Embryonic facial prominence (tissue), 1 donor: Measurements from ENCODE around the gene PLAAT3.
A peak's percentile ranks its signal among the peaks of the same experiment; 100 is the strongest.
"Not testable (repeated sequence)": the region's sequence is repeated elsewhere in the genome, so short reads cannot be mapped to it uniquely, and the experiment has no call there.

Experiments
- DNase-seq: peaks from one replicate; pipeline ENCODE4 v3.0.0-alpha.2; 2016; ENCODE audit errors: extremely low spot score

The PLAAT3 gene

GRCh38 chr11:63537293-63538101, 76.7 kb downstream of the PLAAT3 start:
- DNase-seq, result peak; percentile 16

GRCh38 chr11:63536669-63537292, 77.5 kb downstream of the PLAAT3 start, which contains the start of gene PLAAT4:
Gene PLAAT4, plus strand, starts transcription at chr11:63536808. Its CDS starts 61 bp downstream, at chr11:63536869.
- no peak for DNase-seq

DNA sequence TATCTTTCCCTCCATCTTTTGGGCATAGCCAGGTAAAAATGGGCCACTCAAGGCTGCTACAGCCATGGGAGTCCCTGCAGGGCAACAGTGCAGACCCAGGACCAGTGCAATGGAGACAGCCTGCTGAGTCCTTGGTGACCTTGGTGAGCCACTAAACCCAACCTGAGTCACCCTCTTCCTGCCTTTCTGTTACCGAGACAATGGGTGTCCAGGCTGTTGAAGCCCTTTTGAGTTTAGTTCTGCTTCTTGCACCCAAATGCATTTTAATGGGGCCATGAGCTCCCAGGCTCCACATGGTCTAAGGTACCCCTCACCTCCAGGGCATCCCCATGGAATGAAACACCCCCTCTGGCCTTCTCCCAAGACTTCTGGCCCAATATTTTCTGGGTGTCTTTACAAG, 78.5 kb downstream of the PLAAT3 start:
- DNase-seq, result no peak

- no peak for DNase-seq
These were observed 79.3 kb downstream of the PLAAT3 start for GRCh38 chr11:63534895-63535461.

DNA sequence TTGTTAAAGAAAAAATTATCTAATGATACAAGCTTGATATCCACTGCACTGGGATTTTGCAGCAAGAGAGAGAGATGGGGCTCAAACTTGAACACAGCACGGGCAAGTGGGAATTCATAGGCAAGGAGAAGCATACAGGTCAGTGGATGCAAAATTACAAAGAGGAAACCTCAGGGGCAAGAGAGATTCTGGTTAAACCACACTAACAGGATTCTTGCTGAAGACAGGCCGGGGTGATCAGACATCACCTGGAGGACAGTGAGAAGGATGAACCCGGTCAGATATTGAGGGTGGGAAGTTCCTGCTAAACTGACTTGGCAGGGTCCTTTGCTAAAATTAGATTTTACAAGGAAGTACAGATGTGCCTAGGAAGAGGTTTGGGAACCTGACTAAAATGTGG, 80.2 kb downstream of the PLAAT3 start:
- no peak for DNase-seq

DNA sequence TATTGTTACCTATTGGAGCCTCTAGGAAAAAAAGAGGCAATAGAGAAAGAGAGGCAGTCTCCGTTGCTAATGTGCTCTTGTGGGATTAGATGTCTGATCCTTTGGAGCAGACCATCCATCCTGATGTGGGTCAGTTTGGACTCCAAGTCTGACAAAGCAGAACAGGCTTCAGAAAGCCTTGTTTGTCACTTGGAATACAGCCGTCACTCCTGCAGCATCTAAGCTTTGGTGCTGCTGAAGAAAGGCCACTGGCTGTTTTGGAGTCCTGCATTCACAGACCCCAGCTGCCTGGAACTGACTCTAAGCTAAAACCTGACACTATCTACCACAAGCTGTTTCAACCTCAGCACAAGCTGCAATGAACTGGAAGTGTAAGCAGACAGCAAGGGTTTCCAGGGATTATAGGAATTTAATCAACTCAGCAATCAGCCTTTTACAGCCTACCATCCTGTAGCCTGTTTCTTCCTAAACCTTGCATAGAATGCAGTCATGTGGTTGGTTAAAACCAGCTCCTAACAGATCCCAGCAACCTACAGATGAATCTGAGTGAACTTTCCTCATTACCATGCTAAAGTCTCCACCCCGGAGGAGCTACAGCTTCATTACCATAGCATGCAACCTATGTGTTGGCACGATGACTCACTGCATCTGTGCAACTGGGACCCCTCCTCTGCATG, 81.3 kb downstream of the PLAAT3 start:
- DNase-seq, result no peak

DNA sequence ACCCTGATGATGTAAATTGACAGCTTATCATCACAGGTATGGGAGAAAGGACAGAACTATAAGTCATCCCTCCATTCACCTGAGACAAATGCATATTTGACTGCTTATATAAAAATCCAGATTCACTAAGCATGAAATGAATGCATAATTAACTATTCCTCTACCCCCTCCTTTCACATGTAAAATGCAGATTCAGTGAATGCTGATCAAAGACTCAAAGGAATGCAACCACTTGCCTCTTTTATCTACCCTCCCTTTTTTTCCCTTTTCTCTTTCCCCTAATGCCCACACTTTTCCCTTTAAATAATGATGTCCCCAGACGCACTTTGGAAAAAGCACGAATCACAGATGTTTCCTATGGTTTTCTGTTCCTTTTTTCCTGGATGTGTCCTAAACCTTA, 82.1 kb downstream of the PLAAT3 start:
- DNase-seq, result no peak

DNA sequence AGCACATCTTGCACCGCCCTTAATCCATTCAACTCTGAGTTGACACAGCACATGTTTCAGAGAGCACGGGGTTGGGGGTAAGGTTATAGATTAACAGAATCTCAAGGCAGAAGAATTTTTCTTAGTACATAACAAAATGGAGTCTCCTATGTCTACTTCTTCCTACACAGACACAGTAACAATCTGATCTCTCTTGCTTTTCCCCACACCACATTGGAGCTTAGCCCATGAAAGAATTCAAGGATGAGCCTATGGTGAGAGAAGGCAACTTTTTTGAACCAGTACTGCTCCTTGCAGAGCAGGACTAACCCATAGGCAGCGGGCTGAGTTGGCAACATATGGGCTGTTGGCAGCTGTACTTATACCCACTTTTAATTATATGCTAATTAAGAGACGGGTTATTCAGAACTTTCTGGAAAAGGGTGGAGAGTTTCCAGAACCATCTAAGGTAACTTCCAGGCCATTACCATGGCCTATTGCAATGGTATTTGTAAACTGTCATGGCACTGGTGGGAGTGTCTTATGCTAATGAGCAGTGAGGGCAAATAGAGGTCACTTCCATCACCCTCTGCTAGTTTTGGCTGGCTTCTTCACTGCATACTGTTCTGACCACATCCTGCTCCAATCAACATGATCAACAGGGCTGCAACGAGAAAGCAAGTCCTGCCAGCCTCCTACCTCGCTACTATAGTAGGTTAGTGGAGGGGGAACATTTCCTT, 83.0 kb downstream of the PLAAT3 start:
- not testable (repeated sequence) for DNase-seq

- DNase-seq, result no peak
These were observed 84.2 kb downstream of the PLAAT3 start for GRCh38 chr11:63530021-63530420.

- not testable (repeated sequence) for DNase-seq
These were observed 84.9 kb downstream of the PLAAT3 start for GRCh38 chr11:63529373-63529772.

- not testable (repeated sequence) for DNase-seq
These were observed 85.4 kb downstream of the PLAAT3 start for GRCh38 chr11:63528729-63529278.

- not testable (repeated sequence) for DNase-seq
These were observed 86.1 kb downstream of the PLAAT3 start for GRCh38 chr11:63528156-63528555.

DNA sequence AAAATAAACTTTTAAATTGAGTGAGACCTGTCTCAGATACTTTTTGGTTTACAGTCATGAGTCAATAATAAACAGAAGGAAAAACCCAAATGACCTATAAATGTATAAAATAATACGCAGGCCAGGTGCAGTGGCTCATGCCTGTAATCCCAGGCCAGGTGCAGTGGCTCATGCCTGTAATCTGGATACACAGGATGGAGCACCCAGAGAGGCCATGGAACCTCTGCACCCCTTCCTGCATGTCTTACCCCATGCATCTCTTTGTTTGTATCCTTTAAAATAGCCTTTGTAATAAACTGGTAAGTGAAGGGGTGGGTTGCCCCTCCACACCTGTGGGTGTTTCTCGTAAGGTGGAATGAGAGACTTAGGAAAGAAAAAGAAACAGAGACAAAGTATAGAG, 86.6 kb downstream of the PLAAT3 start:
- DNase-seq, result no peak
